Caco-2 (cell line): Measurements from ENCODE around the gene CYTH4. TPM values are rescaled to one million over a fixed set of nuclear protein-coding genes. Genes with fewer than 3 reads are reported as not detected.

Source experiments
- BruUV-seq: library from RNA; stranded (reverse); fragments of 400-500 nt; replicated peaks from 2 replicates; lab custom pipeline; 2021; lab: Mats Ljungman, UMichigan
- CTCF ChIA-PET: fragments of 300-600 bp; sonication (Branson Sonifier 250); formaldehyde crosslinking; loops from one replicate; lab custom pipeline; 2022; ENCODE audit warnings: antibody characterized with exemption; lab: Charles Lee
- POLR2A ChIA-PET: fragments of 300-600 bp; sonication (Branson Sonifier 250); formaldehyde crosslinking; loops from one replicate; lab custom pipeline; 2022; ENCODE audit warnings: antibody characterized with exemption; lab: Charles Lee
- DNase-seq, 2 experiments: peaks; one replicate each; pipeline versions ENCODE4 v3.0.0 to v3.0.0-alpha.2; 2020 to 2022
- H3K27me3 ChIP-seq: replicated peaks from 2 replicates; pipeline ENCODE4 v1.6.0; 2011; ENCODE audit warnings: low read length; ENCODE audit not compliant: control insufficient read depth, insufficient read depth
- H3K36me3 ChIP-seq: 2 replicates; pipeline ENCODE4 v1.5.1; 2011; ENCODE audit warnings: low read length; ENCODE audit not compliant: control insufficient read depth, insufficient read depth
- H3K4me1 ChIP-seq: fragments of 250-450 bp; sonication (Bioruptor Pico); 2 replicates; pipeline ENCODE4 v1.5.1; 2020; ENCODE audit warnings: mild to moderate bottlenecking
- H3K4me3 ChIP-seq: 2 replicates; pipeline ENCODE4 v1.5.1; 2011; ENCODE audit warnings: low read depth, mild to moderate bottlenecking, control low read depth, low read length
- H3K9me3 ChIP-seq: fragments of 250-450 bp; sonication (Bioruptor Pico); 2 replicates; pipeline ENCODE4 v1.5.1; 2020; ENCODE audit warnings: mild to moderate bottlenecking, moderate library complexity
- H3K27ac Mint-ChIP-seq: one replicate; pipeline ENCODE4 v1.8.0; 2022; ENCODE audit warnings: mixed read lengths; ENCODE audit not compliant: unreplicated experiment
- H3K27me3 Mint-ChIP-seq: one replicate; pipeline ENCODE4 v1.8.0; 2022; ENCODE audit warnings: mixed read lengths; ENCODE audit not compliant: insufficient read depth, unreplicated experiment
- H3K36me3 Mint-ChIP-seq: one replicate; pipeline ENCODE4 v1.8.0; 2022; ENCODE audit warnings: mild to moderate bottlenecking, mixed read lengths; ENCODE audit not compliant: insufficient read depth, unreplicated experiment
- H3K4me1 Mint-ChIP-seq: one replicate; pipeline ENCODE4 v1.8.0; 2022; ENCODE audit warnings: low read depth, mixed read lengths; ENCODE audit not compliant: unreplicated experiment
- H3K4me3 Mint-ChIP-seq: one replicate; pipeline ENCODE4 v1.8.0; 2022; ENCODE audit warnings: mild to moderate bottlenecking, moderate library complexity, mixed read lengths; ENCODE audit not compliant: unreplicated experiment
- H3K9me3 Mint-ChIP-seq: one replicate; pipeline ENCODE4 v1.8.0; 2022; ENCODE audit warnings: mixed read lengths; ENCODE audit not compliant: unreplicated experiment
- CTCF ChIP-seq, 2 experiments: fragments of 200-600 bp in 1 of 2; IDR thresholded peaks; 1 replicate in 1 of 2; 2 replicates in 1 of 2; pipeline versions ENCODE4 v1.5.1 to v1.8.0; 2011 to 2022; ENCODE audit warnings: antibody characterized with exemption in 1 of 2, control low read depth in 1 of 2, inconsistent platforms in 1 of 2, low read depth in 1 of 2, low read length in 1 of 2, mild to moderate bottlenecking in 1 of 2, moderate library complexity in 1 of 2; ENCODE audit not compliant: insufficient read depth in 1 of 2, severe bottlenecking in 1 of 2, unreplicated experiment in 1 of 2
- intact Hi-C: fragments of 100-400 bp; cut with micrococcal nuclease; formaldehyde crosslinking; loops from one replicate; pipeline ENCODE4 v1.10.0; 2022; ENCODE audit not compliant: unreplicated experiment
- total RNA-seq: library from RNA; stranded (reverse); gene quantifications from 2 replicates; pipeline ENCODE4 v1.2.3, GENCODE V29; 2022

CYTH4 gene
- total RNA-seq, 1 experiment from 2014 or later = not detected

- no TSS peak for BruUV-seq
- Histone ChIP-seq H3K4me3 (no peak overlapping the region), H3K9me3 (no peaks in the 10 kb centered on the region), H3K36me3 (no peaks in the 10 kb centered on the region), H3K4me1 (no peaks in the 10 kb centered on the region), H3K27me3 (no peaks in the 10 kb centered on the region)
- DNase-seq = no peak
- ChIA-PET POLR2A (no interaction called here), CTCF (no interaction called here)
- Mint-ChIP-seq H3K4me1 (peaks cover 29% of the 10 kb centered on the region), H3K9me3 (no peaks in the 10 kb centered on the region), H3K27ac (no peak overlapping the region), H3K36me3 (peaks cover 4% of the 10 kb centered on the region), H3K27me3 (no peaks in the 10 kb centered on the region), H3K4me3 (no peak overlapping the region)
- no peak for TF ChIP-seq CTCF (IDR thresholded peaks at IDR 0.05; ENCODE audit: insufficient read depth in 1 of 2, low read depth in 1 of 2, low read length in 1 of 2, severe bottlenecking in 1 of 2, unreplicated experiment in 1 of 2)
- intact Hi-C loops = no loop called here
Measured at GRCh38 chr22:37344735-37345449, 62.6 kb downstream of the CYTH4 start.

GRCh38 chr22:37345863-37346504, 63.7 kb downstream of the CYTH4 start:
- H3K36me3 Mint-ChIP-seq = peaks cover 4% of the 10 kb centered on the region
- H3K27me3 Mint-ChIP-seq = no peaks in the 10 kb centered on the region
- Histone ChIP-seq H3K36me3 (no peaks in the 10 kb centered on the region), H3K27me3 (no peaks in the 10 kb centered on the region), H3K9me3 (no peaks in the 10 kb centered on the region), H3K4me3 (no peak overlapping the region), H3K4me1 (no peaks in the 10 kb centered on the region)
- H3K27ac Mint-ChIP-seq = no peak overlapping the region
- POLR2A ChIA-PET = no interaction called here
- no peaks in the 10 kb centered on the region for H3K9me3 Mint-ChIP-seq
- TF ChIP-seq CTCF (IDR thresholded peaks at IDR 0.05; ENCODE audit: insufficient read depth in 1 of 2, low read depth in 1 of 2, low read length in 1 of 2, severe bottlenecking in 1 of 2, unreplicated experiment in 1 of 2) = no peak
- H3K4me1 Mint-ChIP-seq = peaks cover 21% of the 10 kb centered on the region
- no TSS peak for BruUV-seq
- no peak for DNase-seq
- H3K4me3 Mint-ChIP-seq = no peak overlapping the region
- intact Hi-C loops = no loop called here
- CTCF ChIA-PET = no interaction called here

GRCh38 chr22:37346505-37346895, 64.2 kb downstream of the CYTH4 start:
- CTCF ChIA-PET = no interaction called here

More at GRCh38 chr22:37346505-37346895, 64.2 kb downstream of the CYTH4 start:
- Histone ChIP-seq H3K9me3 (no peaks in the 10 kb centered on the region), H3K4me3 (no peak overlapping the region), H3K36me3 (no peaks in the 10 kb centered on the region), H3K4me1 (no peaks in the 10 kb centered on the region), H3K27me3 (no peaks in the 10 kb centered on the region)
- Mint-ChIP-seq H3K4me1 (peaks cover 18% of the 10 kb centered on the region), H3K4me3 (no peak overlapping the region), H3K27ac (no peak overlapping the region), H3K9me3 (no peaks in the 10 kb centered on the region), H3K36me3 (peaks cover 4% of the 10 kb centered on the region), H3K27me3 (no peaks in the 10 kb centered on the region)
- intact Hi-C loops = no loop called here
- no peak for DNase-seq
- POLR2A ChIA-PET = no interaction called here
- no peak for TF ChIP-seq CTCF (IDR thresholded peaks at IDR 0.05; ENCODE audit: insufficient read depth in 1 of 2, low read depth in 1 of 2, low read length in 1 of 2, severe bottlenecking in 1 of 2, unreplicated experiment in 1 of 2)
- no TSS peak for BruUV-seq
